DOHH2 (cell line): ENCODE results near the gene HDAC4.

Experiments used
- H3F3A ChIP-seq: fragments of 200-600 bp; sonication (generic), shearing (Covaris generic); 2 replicates; pipeline ENCODE4 v1.6.0; 2016; ENCODE audit warnings: antibody characterized with exemption, mild to moderate bottlenecking; ENCODE audit not compliant: control insufficient read depth, insufficient read depth
- H3K27ac ChIP-seq: fragments of 200-600 bp; sonication (generic); 2 replicates; pipeline ENCODE4 v1.5.1; 2014; ENCODE audit warnings: low read depth, mild to moderate bottlenecking, low read length, moderate library complexity
- H3K27me3 ChIP-seq: fragments of 200-600 bp; sonication (generic); 2 replicates; pipeline ENCODE4 v1.6.1; 2014; ENCODE audit warnings: mild to moderate bottlenecking, low read length, mixed read lengths; ENCODE audit not compliant: control insufficient read depth
- H3K36me3 ChIP-seq: fragments of 200-600 bp; sonication (generic); 2 replicates; pipeline ENCODE4 v1.6.1; 2014; ENCODE audit warnings: mild to moderate bottlenecking, low read length, moderate library complexity, mixed read lengths; ENCODE audit not compliant: control insufficient read depth
- H3K4me1 ChIP-seq: fragments of 200-600 bp; sonication (generic); 2 replicates; pipeline ENCODE4 v1.6.1; 2014; ENCODE audit warnings: mild to moderate bottlenecking, low read length, mixed read lengths; ENCODE audit not compliant: control insufficient read depth
- H3K4me2 ChIP-seq: fragments of 200-600 bp; sonication (generic); 2 replicates; pipeline ENCODE4 v1.6.0; 2014; ENCODE audit warnings: mild to moderate bottlenecking, low read length, moderate library complexity
- H3K4me3 ChIP-seq: fragments of 200-600 bp; sonication (generic); 2 replicates; pipeline ENCODE4 v1.5.1; 2014; ENCODE audit warnings: mild to moderate bottlenecking, low read length, mixed read lengths
- H3K79me2 ChIP-seq: fragments of 200-600 bp; sonication (generic); 2 replicates; pipeline ENCODE4 v1.6.1; 2014; ENCODE audit warnings: mild to moderate bottlenecking, low read length, mixed read lengths; ENCODE audit not compliant: control insufficient read depth
- H3K9me2 ChIP-seq: fragments of 200-600 bp; sonication (generic); replicated peaks from 2 replicates; pipeline ENCODE4 v1.6.1; 2014; ENCODE audit warnings: mild to moderate bottlenecking, low read length, mixed read lengths; ENCODE audit not compliant: control insufficient read depth
- H3K9me3 ChIP-seq: fragments of 200-600 bp; sonication (generic); 2 replicates; pipeline ENCODE4 v1.6.1; 2014; ENCODE audit warnings: antibody characterized with exemption, low read length, mixed read lengths; ENCODE audit not compliant: control insufficient read depth, insufficient read depth
- H4K20me1 ChIP-seq: fragments of 200-600 bp; sonication (generic); 2 replicates; pipeline ENCODE4 v1.6.0; 2014; ENCODE audit warnings: low read depth, mild to moderate bottlenecking, antibody characterized with exemption, low read length, moderate library complexity; ENCODE audit not compliant: control insufficient read depth, insufficient read depth
- EZH2phosphoT487 ChIP-seq: fragments of 200-600 bp; sonication (generic); IDR thresholded peaks from 2 replicates; pipeline ENCODE4 v1.6.1; 2017; ENCODE audit warnings: borderline replicate concordance, mild to moderate bottlenecking, antibody characterized with exemption, low read length, moderate library complexity, mixed read lengths
- TF ChIP-seq, protein P1 (sequence below): fragments of 200-600 bp; sonication (generic); IDR thresholded peaks from one replicate; pipeline ENCODE4 v1.5.1; 2014; ENCODE audit warnings: antibody characterized with exemption, mild to moderate bottlenecking, low read depth, low read length; ENCODE audit not compliant: poor library complexity, severe bottlenecking

Gene HDAC4

DNA sequence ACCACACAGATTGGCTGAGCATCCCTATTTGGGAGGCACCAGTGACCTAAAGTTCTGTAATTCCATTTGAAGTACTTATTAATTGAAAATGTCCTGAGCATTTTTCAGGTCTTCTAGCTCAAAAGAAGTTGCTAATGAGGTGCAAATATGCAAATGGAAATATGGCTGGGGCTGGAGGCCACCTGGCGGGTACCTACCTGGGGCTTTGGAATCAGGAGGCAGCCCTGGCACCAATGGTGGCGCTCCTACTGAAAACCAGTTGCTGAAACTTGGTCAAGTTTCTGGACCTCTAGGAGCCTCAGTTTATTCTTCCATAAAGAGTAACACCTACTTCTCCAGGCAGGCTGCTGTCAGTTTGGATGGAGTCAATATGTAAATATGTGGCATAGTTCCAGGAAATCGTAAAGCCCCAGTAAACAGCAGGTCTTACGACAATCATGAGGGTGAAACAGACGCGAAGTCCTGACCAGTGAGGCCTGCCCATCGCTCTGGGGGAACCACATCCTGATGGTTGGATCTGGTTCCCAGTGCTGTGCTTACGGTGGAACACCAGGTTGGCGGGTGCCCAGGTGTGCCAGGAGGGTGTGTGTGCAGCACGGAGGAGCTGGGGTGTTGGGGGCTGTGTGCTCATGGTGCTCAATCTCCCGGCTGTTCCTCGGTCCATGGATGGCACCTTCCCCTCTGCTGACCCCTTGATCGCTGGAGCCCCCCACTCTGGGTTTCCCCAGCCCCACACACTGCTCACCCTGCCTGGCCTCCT, 366.8 kb downstream of the HDAC4 start:
- no peaks in the 10 kb centered on the region for H3K9me2 ChIP-seq

DNA sequence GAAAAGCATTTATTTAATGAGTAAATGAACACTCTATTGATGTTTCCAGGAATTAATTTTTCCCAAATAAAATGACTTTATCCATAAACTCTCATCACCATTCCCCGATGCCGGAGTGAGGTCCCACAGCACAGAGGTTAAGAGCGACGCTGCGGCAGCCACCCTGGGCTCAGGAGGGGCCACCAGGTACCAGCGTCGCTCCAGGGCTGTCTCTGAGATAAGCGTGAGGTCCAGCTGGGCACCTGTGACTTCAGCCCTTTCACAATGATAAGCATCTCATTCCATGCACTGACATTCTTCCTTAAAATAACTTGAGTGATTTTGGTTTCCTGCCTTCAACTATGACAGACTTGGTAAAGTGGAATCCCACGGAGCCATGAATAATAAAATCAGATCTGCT, 370.9 kb downstream of the HDAC4 start:
- H3K9me3 ChIP-seq = no peaks in the 10 kb centered on the region
- no peaks in the 10 kb centered on the region for H4K20me1 ChIP-seq
- H3K79me2 ChIP-seq = no peaks in the 10 kb centered on the region
- H3F3A ChIP-seq = no peaks in the 10 kb centered on the region
- no peak overlapping the region for H3K4me2 ChIP-seq
- no peak for TF ChIP-seq EZH2phosphoT487
- TF ChIP-seq, protein P1, sequence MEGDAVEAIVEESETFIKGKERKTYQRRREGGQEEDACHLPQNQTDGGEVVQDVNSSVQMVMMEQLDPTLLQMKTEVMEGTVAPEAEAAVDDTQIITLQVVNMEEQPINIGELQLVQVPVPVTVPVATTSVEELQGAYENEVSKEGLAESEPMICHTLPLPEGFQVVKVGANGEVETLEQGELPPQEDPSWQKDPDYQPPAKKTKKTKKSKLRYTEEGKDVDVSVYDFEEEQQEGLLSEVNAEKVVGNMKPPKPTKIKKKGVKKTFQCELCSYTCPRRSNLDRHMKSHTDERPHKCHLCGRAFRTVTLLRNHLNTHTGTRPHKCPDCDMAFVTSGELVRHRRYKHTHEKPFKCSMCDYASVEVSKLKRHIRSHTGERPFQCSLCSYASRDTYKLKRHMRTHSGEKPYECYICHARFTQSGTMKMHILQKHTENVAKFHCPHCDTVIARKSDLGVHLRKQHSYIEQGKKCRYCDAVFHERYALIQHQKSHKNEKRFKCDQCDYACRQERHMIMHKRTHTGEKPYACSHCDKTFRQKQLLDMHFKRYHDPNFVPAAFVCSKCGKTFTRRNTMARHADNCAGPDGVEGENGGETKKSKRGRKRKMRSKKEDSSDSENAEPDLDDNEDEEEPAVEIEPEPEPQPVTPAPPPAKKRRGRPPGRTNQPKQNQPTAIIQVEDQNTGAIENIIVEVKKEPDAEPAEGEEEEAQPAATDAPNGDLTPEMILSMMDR = no peak
- H3K27ac ChIP-seq = no peak overlapping the region
- H3K36me3 ChIP-seq = no peaks in the 10 kb centered on the region
- no peaks in the 10 kb centered on the region for H3K27me3 ChIP-seq
- H3K4me1 ChIP-seq = no peaks in the 10 kb centered on the region
- H3K4me3 ChIP-seq = no peak overlapping the region
- H3K9me2 ChIP-seq = no peaks in the 10 kb centered on the region

More for the DNA sequence above, 366.8 kb downstream of the HDAC4 start:
- H3K27me3 ChIP-seq = no peaks in the 10 kb centered on the region
- H3K79me2 ChIP-seq = no peaks in the 10 kb centered on the region
- no peak overlapping the region for H3K27ac ChIP-seq
- TF ChIP-seq, protein P1 = no peak
- TF ChIP-seq EZH2phosphoT487 = no peak
- H3K36me3 ChIP-seq = no peaks in the 10 kb centered on the region
- H3K4me3 ChIP-seq = no peak overlapping the region
- H4K20me1 ChIP-seq = no peaks in the 10 kb centered on the region
- H3K9me3 ChIP-seq = no peaks in the 10 kb centered on the region
- no peak overlapping the region for H3K4me2 ChIP-seq
- no peaks in the 10 kb centered on the region for H3K4me1 ChIP-seq
- H3F3A ChIP-seq = no peaks in the 10 kb centered on the region

DNA sequence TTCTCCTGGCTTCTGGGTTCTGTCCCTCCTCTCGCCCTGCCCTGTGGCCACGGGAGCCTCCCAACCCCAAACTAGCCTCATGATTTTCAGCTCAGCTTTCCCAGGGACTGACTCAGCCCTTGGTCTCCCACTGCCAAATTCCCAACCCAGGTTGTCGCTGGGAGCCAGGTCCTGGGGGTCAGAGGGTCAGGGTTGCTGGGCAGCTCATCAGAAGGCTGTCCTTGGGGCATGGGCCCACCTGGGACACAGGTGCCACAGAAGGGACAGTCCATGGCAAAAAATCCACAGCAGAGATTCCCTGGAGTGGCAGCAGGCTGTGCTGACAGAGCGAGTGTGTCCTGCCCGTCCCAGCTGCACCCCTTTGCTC, 372.6 kb downstream of the HDAC4 start:
- no peak for TF ChIP-seq EZH2phosphoT487
- TF ChIP-seq, protein P1 = no peak
- no peaks in the 10 kb centered on the region for H3K9me2 ChIP-seq
- H3K4me1 ChIP-seq = no peaks in the 10 kb centered on the region
- no peaks in the 10 kb centered on the region for H3K27me3 ChIP-seq
- no peak overlapping the region for H3K4me2 ChIP-seq
- H3F3A ChIP-seq = no peaks in the 10 kb centered on the region
- H3K4me3 ChIP-seq = no peak overlapping the region
- no peaks in the 10 kb centered on the region for H3K9me3 ChIP-seq
- H4K20me1 ChIP-seq = no peaks in the 10 kb centered on the region
- H3K79me2 ChIP-seq = no peaks in the 10 kb centered on the region
- H3K27ac ChIP-seq = no peak overlapping the region
- H3K36me3 ChIP-seq = no peaks in the 10 kb centered on the region
